ENCODE data around the gene STYX.

The STYX gene

GRCh38 chr14:52693532-52693931, 36.4 kb upstream of the STYX start:
- no peak overlapping the region for H3K9ac ChIP-seq (ENCODE audit: insufficient read length, low read depth)
- H3K4me3 ChIP-seq (ENCODE audit: insufficient read length, low read depth): no peak overlapping the region
- no peak for TF ChIP-seq ZNF274 (IDR thresholded peaks at IDR 0.05; ENCODE audit: low read depth, low read length)
- no peak for TF ChIP-seq YY1 (IDR thresholded peaks at IDR 0.05; ENCODE audit: insufficient read depth, insufficient read length)
- no peak for TF ChIP-seq SUZ12 (IDR thresholded peaks at IDR 0.05; ENCODE audit: extremely low read depth, insufficient read depth, insufficient read length)
- H3K36me3 ChIP-seq (ENCODE audit: insufficient read depth, insufficient read length, low read length): no peaks in the 10 kb centered on the region
- no peaks in the 10 kb centered on the region for H3K27me3 ChIP-seq (ENCODE audit: insufficient read depth, insufficient read length)
- H3K9me3 ChIP-seq (ENCODE audit: insufficient read depth, low read length): no peaks in the 10 kb centered on the region
- no peaks in the 10 kb centered on the region for H3K4me1 ChIP-seq (ENCODE audit: insufficient read depth, insufficient read length)
- no peak for DNase-seq (ENCODE audit: low read depth, low spot score)

- H3K27me3 ChIP-seq (ENCODE audit: insufficient read depth, insufficient read length): no peaks in the 10 kb centered on the region
- TF ChIP-seq YY1 (IDR thresholded peaks at IDR 0.05; ENCODE audit: insufficient read depth, insufficient read length) (no peak), SUZ12 (IDR thresholded peaks at IDR 0.05; ENCODE audit: extremely low read depth, insufficient read depth, insufficient read length) (no peak), ZNF274 (IDR thresholded peaks at IDR 0.05; ENCODE audit: low read depth, low read length) (no peak)
- H3K9me3 ChIP-seq (ENCODE audit: insufficient read depth, low read length): no peaks in the 10 kb centered on the region
- no peaks in the 10 kb centered on the region for H3K4me1 ChIP-seq (ENCODE audit: insufficient read depth, insufficient read length)
- no peaks in the 10 kb centered on the region for H3K36me3 ChIP-seq (ENCODE audit: insufficient read depth, insufficient read length, low read length)
- peak overlapping the region; percentile 84 for H3K4me3 ChIP-seq (ENCODE audit: insufficient read length, low read depth)
- peak overlapping the region; percentile 92 for H3K9ac ChIP-seq (ENCODE audit: insufficient read length, low read depth)
- DNase-seq (ENCODE audit: low read depth, low spot score): no peak
These were observed 35.0 kb upstream of the STYX start for GRCh38 chr14:52694761-52695480.

GRCh38 chr14:52695481-52696091, 34.4 kb upstream of the STYX start, which contains the start of gene ERO1A:
Gene ERO1A (minus strand): TSS chr14:52695558. CDS start chr14:52695481, 77 bp downstream.
- Histone ChIP-seq H3K36me3 (ENCODE audit: insufficient read depth, insufficient read length, low read length) (no peaks in the 10 kb centered on the region), H3K27me3 (ENCODE audit: insufficient read depth, insufficient read length) (no peaks in the 10 kb centered on the region), H3K4me1 (ENCODE audit: insufficient read depth, insufficient read length) (no peaks in the 10 kb centered on the region), H3K9me3 (ENCODE audit: insufficient read depth, low read length) (no peaks in the 10 kb centered on the region), H3K4me3 (ENCODE audit: insufficient read length, low read depth) (peak within 1 kb of the TSS; percentile 84), H3K9ac (ENCODE audit: insufficient read length, low read depth) (peak within 1 kb of the TSS; percentile 92)
- DNase-seq (ENCODE audit: low read depth, low spot score): no peak
- TF ChIP-seq YY1 (IDR thresholded peaks at IDR 0.05; ENCODE audit: insufficient read depth, insufficient read length) (no peak), ZNF274 (IDR thresholded peaks at IDR 0.05; ENCODE audit: low read depth, low read length) (no peak), SUZ12 (IDR thresholded peaks at IDR 0.05; ENCODE audit: extremely low read depth, insufficient read depth, insufficient read length) (no peak)

- no peak overlapping the region for H3K9ac ChIP-seq (ENCODE audit: insufficient read length, low read depth)
- no peaks in the 10 kb centered on the region for H3K36me3 ChIP-seq (ENCODE audit: insufficient read depth, insufficient read length, low read length)
- H3K27me3 ChIP-seq (ENCODE audit: insufficient read depth, insufficient read length): no peaks in the 10 kb centered on the region
- H3K4me3 ChIP-seq (ENCODE audit: insufficient read length, low read depth): no peak overlapping the region
- no peaks in the 10 kb centered on the region for H3K4me1 ChIP-seq (ENCODE audit: insufficient read depth, insufficient read length)
- DNase-seq (ENCODE audit: low read depth, low spot score): no peak
- no peaks in the 10 kb centered on the region for H3K9me3 ChIP-seq (ENCODE audit: insufficient read depth, low read length)
- TF ChIP-seq ZNF274 (IDR thresholded peaks at IDR 0.05; ENCODE audit: low read depth, low read length) (no peak), SUZ12 (IDR thresholded peaks at IDR 0.05; ENCODE audit: extremely low read depth, insufficient read depth, insufficient read length) (no peak), YY1 (IDR thresholded peaks at IDR 0.05; ENCODE audit: insufficient read depth, insufficient read length) (no peak)
These were observed 29.2 kb upstream of the STYX start for GRCh38 chr14:52700701-52701172.

GRCh38 chr14:52701223-52701622, 28.7 kb upstream of the STYX start:
- no peaks in the 10 kb centered on the region for H3K9me3 ChIP-seq (ENCODE audit: insufficient read depth, low read length)
- no peak for TF ChIP-seq SUZ12 (IDR thresholded peaks at IDR 0.05; ENCODE audit: extremely low read depth, insufficient read depth, insufficient read length)
- TF ChIP-seq ZNF274 (IDR thresholded peaks at IDR 0.05; ENCODE audit: low read depth, low read length): no peak
- no peak for TF ChIP-seq YY1 (IDR thresholded peaks at IDR 0.05; ENCODE audit: insufficient read depth, insufficient read length)
- no peak overlapping the region for H3K4me3 ChIP-seq (ENCODE audit: insufficient read length, low read depth)
- no peaks in the 10 kb centered on the region for H3K27me3 ChIP-seq (ENCODE audit: insufficient read depth, insufficient read length)
- H3K9ac ChIP-seq (ENCODE audit: insufficient read length, low read depth): no peak overlapping the region
- H3K36me3 ChIP-seq (ENCODE audit: insufficient read depth, insufficient read length, low read length): no peaks in the 10 kb centered on the region
- no peak for DNase-seq (ENCODE audit: low read depth, low spot score)
- no peaks in the 10 kb centered on the region for H3K4me1 ChIP-seq (ENCODE audit: insufficient read depth, insufficient read length)

- Histone ChIP-seq H3K27me3 (ENCODE audit: insufficient read depth, insufficient read length) (no peaks in the 10 kb centered on the region), H3K9me3 (ENCODE audit: insufficient read depth, low read length) (no peaks in the 10 kb centered on the region), H3K36me3 (ENCODE audit: insufficient read depth, insufficient read length, low read length) (peaks cover under 1% of the 10 kb centered on the region), H3K4me3 (ENCODE audit: insufficient read length, low read depth) (no peak overlapping the region), H3K4me1 (ENCODE audit: insufficient read depth, insufficient read length) (no peaks in the 10 kb centered on the region), H3K9ac (ENCODE audit: insufficient read length, low read depth) (no peak overlapping the region)
- no peak for DNase-seq (ENCODE audit: low read depth, low spot score)
- TF ChIP-seq SUZ12 (IDR thresholded peaks at IDR 0.05; ENCODE audit: extremely low read depth, insufficient read depth, insufficient read length) (no peak), YY1 (IDR thresholded peaks at IDR 0.05; ENCODE audit: insufficient read depth, insufficient read length) (no peak), ZNF274 (IDR thresholded peaks at IDR 0.05; ENCODE audit: low read depth, low read length) (no peak)
These were observed 26.7 kb upstream of the STYX start for GRCh38 chr14:52703225-52703624.

- no peaks in the 10 kb centered on the region for H3K27me3 ChIP-seq (ENCODE audit: insufficient read depth, insufficient read length)
- H3K36me3 ChIP-seq (ENCODE audit: insufficient read depth, insufficient read length, low read length): peaks cover 5% of the 10 kb centered on the region
- no peak overlapping the region for H3K9ac ChIP-seq (ENCODE audit: insufficient read length, low read depth)
- TF ChIP-seq YY1 (IDR thresholded peaks at IDR 0.05; ENCODE audit: insufficient read depth, insufficient read length): no peak
- no peak for TF ChIP-seq ZNF274 (IDR thresholded peaks at IDR 0.05; ENCODE audit: low read depth, low read length)
- no peak for TF ChIP-seq SUZ12 (IDR thresholded peaks at IDR 0.05; ENCODE audit: extremely low read depth, insufficient read depth, insufficient read length)
- DNase-seq (ENCODE audit: low read depth, low spot score): no peak
- no peak overlapping the region for H3K4me3 ChIP-seq (ENCODE audit: insufficient read length, low read depth)
- H3K4me1 ChIP-seq (ENCODE audit: insufficient read depth, insufficient read length): no peaks in the 10 kb centered on the region
- no peaks in the 10 kb centered on the region for H3K9me3 ChIP-seq (ENCODE audit: insufficient read depth, low read length)
These were observed 26.3 kb upstream of the STYX start for GRCh38 chr14:52703664-52704063.

All from NT2/D1 (cell line).